ENCODE data around the gene ACTR5. TPM values are rescaled to one million over a fixed set of nuclear protein-coding genes. Genes with fewer than 3 reads are reported as not detected.

The ACTR5 gene
- total RNA-seq, 2 experiments from 2014 or later: 12.3 to 21.1 TPM

- no peaks in the 10 kb centered on the region for H3K4me1 ChIP-seq (ENCODE audit: insufficient read depth, low read length, poor library complexity, severe bottlenecking)
- H2AFZ ChIP-seq (ENCODE audit: low read length): no peak overlapping the region
- peaks cover 96% of the 10 kb centered on the region for H3K36me3 ChIP-seq (ENCODE audit: insufficient read depth, low read length)
- H3K4me3 ChIP-seq (ENCODE audit: low read depth, low read length, poor library complexity, severe bottlenecking): no peak overlapping the region
- DNase-seq (ENCODE audit: low spot score): no peak
- BruUV-seq (replicated peaks): no TSS peak
- no peak overlapping the region for H3K4me2 ChIP-seq (ENCODE audit: low read length)
- ChIA-PET CTCF (ENCODE audit: unreplicated experiment) (no interaction called here), POLR2A (no interaction called here)
- H3K79me2 ChIP-seq (ENCODE audit: insufficient read depth, low read depth, low read length): no peaks in the 10 kb centered on the region
- H3K9me3 ChIP-seq (ENCODE audit: low read length): peaks cover 10% of the 10 kb centered on the region; the same call in 1 of the 2 replicates
- H3K27ac ChIP-seq (ENCODE audit: low read depth, low read length, poor library complexity, severe bottlenecking): no peak overlapping the region
- H3K9me2 ChIP-seq (ENCODE audit: insufficient read depth, low read length): no peaks in the 10 kb centered on the region
- H4K20me1 ChIP-seq (ENCODE audit: insufficient read depth, low read length): no peaks in the 10 kb centered on the region
- intact Hi-C loops (cut with micrococcal nuclease; ENCODE audit: unreplicated experiment): no loop called here
- no peak for TF ChIP-seq EZH2phosphoT487 (IDR thresholded peaks at IDR 0.05; ENCODE audit: borderline replicate concordance, low read depth, low read length)
- TF ChIP-seq CTCF (conservative IDR thresholded peaks at IDR 0.05; ENCODE audit: low read length): no peak
These were observed 21.4 kb downstream of the ACTR5 start for GRCh38 chr20:38769376-38770295.

GRCh38 chr20:38770546-38770945 lies 22.3 kb downstream of the ACTR5 start:
- H3K27ac ChIP-seq (ENCODE audit: low read depth, low read length, poor library complexity, severe bottlenecking): no peak overlapping the region
- peaks cover 10% of the 10 kb centered on the region; the same call in 1 of the 2 replicates for H3K9me3 ChIP-seq (ENCODE audit: low read length)
- no peak for DNase-seq (ENCODE audit: low spot score)
- H3K36me3 ChIP-seq (ENCODE audit: insufficient read depth, low read length): peaks cover 96% of the 10 kb centered on the region
- H3K4me2 ChIP-seq (ENCODE audit: low read length): no peak overlapping the region
- CTCF ChIA-PET (ENCODE audit: unreplicated experiment): interaction anchor here (0.6 kb wide), 1 partner anchor 280 kb away, joined by 3 read pairs; no protein-coding TSS in a partner anchor
- POLR2A ChIA-PET: no interaction called here
- TF ChIP-seq CTCF (conservative IDR thresholded peaks at IDR 0.05; ENCODE audit: low read length) (no peak), EZH2phosphoT487 (IDR thresholded peaks at IDR 0.05; ENCODE audit: borderline replicate concordance, low read depth, low read length) (no peak)
- H3K4me3 ChIP-seq (ENCODE audit: low read depth, low read length, poor library complexity, severe bottlenecking): no peak overlapping the region
- no peak overlapping the region for H2AFZ ChIP-seq (ENCODE audit: low read length)
- H3K4me1 ChIP-seq (ENCODE audit: insufficient read depth, low read length, poor library complexity, severe bottlenecking): no peaks in the 10 kb centered on the region
- no TSS peak for BruUV-seq (replicated peaks)
- H4K20me1 ChIP-seq (ENCODE audit: insufficient read depth, low read length): no peaks in the 10 kb centered on the region
- intact Hi-C loops (cut with micrococcal nuclease; ENCODE audit: unreplicated experiment): no loop called here
- H3K79me2 ChIP-seq (ENCODE audit: insufficient read depth, low read depth, low read length): no peaks in the 10 kb centered on the region
- H3K9me2 ChIP-seq (ENCODE audit: insufficient read depth, low read length): no peaks in the 10 kb centered on the region

- Histone ChIP-seq H3K4me3 (ENCODE audit: low read depth, low read length, poor library complexity, severe bottlenecking) (no peak overlapping the region), H3K9me3 (ENCODE audit: low read length) (peaks cover 10% of the 10 kb centered on the region; the same call in 1 of the 2 replicates), H3K27ac (ENCODE audit: low read depth, low read length, poor library complexity, severe bottlenecking) (no peak overlapping the region), H4K20me1 (ENCODE audit: insufficient read depth, low read length) (no peaks in the 10 kb centered on the region), H3K4me2 (ENCODE audit: low read length) (no peak overlapping the region), H3K36me3 (ENCODE audit: insufficient read depth, low read length) (peaks cover 96% of the 10 kb centered on the region), H3K4me1 (ENCODE audit: insufficient read depth, low read length, poor library complexity, severe bottlenecking) (no peaks in the 10 kb centered on the region), H3K9me2 (ENCODE audit: insufficient read depth, low read length) (no peaks in the 10 kb centered on the region), H2AFZ (ENCODE audit: low read length) (no peak overlapping the region), H3K79me2 (ENCODE audit: insufficient read depth, low read depth, low read length) (no peaks in the 10 kb centered on the region)
- no TSS peak for BruUV-seq (replicated peaks)
- ChIA-PET POLR2A (no interaction called here), CTCF (ENCODE audit: unreplicated experiment) (interaction anchor here (0.6 kb wide), 1 partner anchor 280 kb away, joined by 3 read pairs; no protein-coding TSS in a partner anchor)
- TF ChIP-seq EZH2phosphoT487 (IDR thresholded peaks at IDR 0.05; ENCODE audit: borderline replicate concordance, low read depth, low read length) (no peak), CTCF (conservative IDR thresholded peaks at IDR 0.05; ENCODE audit: low read length) (no peak)
- intact Hi-C loops (cut with micrococcal nuclease; ENCODE audit: unreplicated experiment): no loop called here
- no peak for DNase-seq (ENCODE audit: low spot score)
These were observed 22.7 kb downstream of the ACTR5 start for GRCh38 chr20:38770970-38771369.

All from OCI-LY7 (cell line).